ENCODE data around the gene ERICH6B. TPM values are rescaled to one million over a fixed set of nuclear protein-coding genes. Genes with fewer than 3 reads are reported as not detected.

ERICH6B gene
- total RNA-seq, 1 donor from 2014 or later, result not detected

DNA sequence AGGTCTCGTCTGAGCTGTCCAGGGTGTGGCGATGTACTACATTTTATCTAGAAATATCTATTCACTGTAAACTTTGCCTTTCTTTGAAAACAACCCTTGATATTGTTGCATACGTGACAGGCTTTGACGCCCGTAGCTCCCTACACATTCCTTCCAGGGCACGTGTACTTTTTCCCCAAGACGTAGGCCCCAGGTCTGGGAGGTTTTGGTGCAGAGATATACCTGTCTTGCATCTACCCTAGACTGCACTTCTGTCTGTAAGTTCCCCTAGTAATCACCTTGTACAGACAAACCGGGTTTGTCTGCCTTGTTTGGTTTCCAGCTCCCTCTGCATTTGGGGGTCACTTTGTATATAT lies 69.2 kb downstream of the ERICH6B start:
- TF ChIP-seq, protein P1, sequence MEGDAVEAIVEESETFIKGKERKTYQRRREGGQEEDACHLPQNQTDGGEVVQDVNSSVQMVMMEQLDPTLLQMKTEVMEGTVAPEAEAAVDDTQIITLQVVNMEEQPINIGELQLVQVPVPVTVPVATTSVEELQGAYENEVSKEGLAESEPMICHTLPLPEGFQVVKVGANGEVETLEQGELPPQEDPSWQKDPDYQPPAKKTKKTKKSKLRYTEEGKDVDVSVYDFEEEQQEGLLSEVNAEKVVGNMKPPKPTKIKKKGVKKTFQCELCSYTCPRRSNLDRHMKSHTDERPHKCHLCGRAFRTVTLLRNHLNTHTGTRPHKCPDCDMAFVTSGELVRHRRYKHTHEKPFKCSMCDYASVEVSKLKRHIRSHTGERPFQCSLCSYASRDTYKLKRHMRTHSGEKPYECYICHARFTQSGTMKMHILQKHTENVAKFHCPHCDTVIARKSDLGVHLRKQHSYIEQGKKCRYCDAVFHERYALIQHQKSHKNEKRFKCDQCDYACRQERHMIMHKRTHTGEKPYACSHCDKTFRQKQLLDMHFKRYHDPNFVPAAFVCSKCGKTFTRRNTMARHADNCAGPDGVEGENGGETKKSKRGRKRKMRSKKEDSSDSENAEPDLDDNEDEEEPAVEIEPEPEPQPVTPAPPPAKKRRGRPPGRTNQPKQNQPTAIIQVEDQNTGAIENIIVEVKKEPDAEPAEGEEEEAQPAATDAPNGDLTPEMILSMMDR (IDR thresholded peaks at IDR 0.05), result no peak
- no peak for ATAC-seq
- no peak overlapping the region for H3K27ac ChIP-seq

DNA sequence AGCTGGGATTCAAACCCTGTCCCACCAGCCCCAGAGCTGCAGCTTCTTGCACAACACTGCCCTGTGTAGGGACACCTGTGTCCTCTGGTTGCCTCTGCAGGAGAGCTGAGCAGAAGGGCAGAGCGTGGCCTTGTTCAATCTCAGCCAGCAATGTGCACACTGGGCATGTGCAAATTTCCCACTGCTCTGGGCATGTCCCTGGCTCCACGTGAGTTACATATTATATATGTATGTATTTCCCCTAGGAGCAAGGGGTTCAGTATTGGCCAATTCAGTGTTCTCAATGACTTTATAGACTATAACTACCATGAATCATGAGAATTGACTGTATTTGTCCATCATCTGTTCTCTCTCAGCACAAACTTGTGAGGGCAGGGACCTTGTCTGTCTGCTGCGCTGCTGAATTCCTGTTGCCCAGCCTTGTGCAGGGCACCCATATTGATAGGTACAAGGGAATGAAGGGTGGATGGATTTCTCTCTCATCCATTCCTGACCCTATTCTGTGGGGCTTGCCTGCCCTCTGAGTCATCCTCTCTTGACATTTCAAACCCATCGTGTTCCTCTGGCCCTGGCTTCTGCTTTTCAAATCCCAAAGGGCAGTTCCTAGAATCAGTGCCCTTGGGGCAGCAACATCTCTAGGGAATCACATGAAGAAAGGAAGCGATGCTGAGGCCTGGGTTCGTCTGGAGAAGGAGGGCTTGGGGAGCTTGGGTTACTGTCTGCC lies 69.7 kb downstream of the ERICH6B start:
- H3K4me1 ChIP-seq, result no peaks in the 10 kb centered on the region
- no peak overlapping the region for H3K4me3 ChIP-seq
- no peaks in the 10 kb centered on the region for H3K36me3 ChIP-seq
- H3K27me3 ChIP-seq, result no peaks in the 10 kb centered on the region
- no peaks in the 10 kb centered on the region for H3K9me3 ChIP-seq
- ATAC-seq (no peak), DNase-seq (no peak)
- no peak overlapping the region for H3K27ac ChIP-seq
- intact Hi-C loops (cut with DNase I), result no loop called here
- TF ChIP-seq, protein P1 (IDR thresholded peaks at IDR 0.05), result no peak

More for the DNA sequence above, 69.2 kb downstream of the ERICH6B start:
- DNase-seq, result no peak
- no peaks in the 10 kb centered on the region for H3K4me1 ChIP-seq
- H3K4me3 ChIP-seq, result no peak overlapping the region
- H3K27me3 ChIP-seq, result no peaks in the 10 kb centered on the region
- no peaks in the 10 kb centered on the region for H3K9me3 ChIP-seq
- intact Hi-C loops (cut with DNase I), result no loop called here
- no peaks in the 10 kb centered on the region for H3K36me3 ChIP-seq

GRCh38 chr13:45544520-45544919 lies 71.0 kb downstream of the ERICH6B start:
- H3K27ac ChIP-seq, result no peak overlapping the region
- no peak for DNase-seq
- H3K9me3 ChIP-seq, result no peaks in the 10 kb centered on the region
- no peak overlapping the region for H3K4me3 ChIP-seq
- H3K36me3 ChIP-seq, result no peaks in the 10 kb centered on the region
- TF ChIP-seq, protein P1 (IDR thresholded peaks at IDR 0.05), result no peak
- H3K27me3 ChIP-seq, result no peaks in the 10 kb centered on the region
- peak; percentile 46 for ATAC-seq
- no peaks in the 10 kb centered on the region for H3K4me1 ChIP-seq
- intact Hi-C loops (cut with DNase I), result no loop called here

GRCh38 chr13:45542878-45543277 lies 72.7 kb downstream of the ERICH6B start:
- Histone ChIP-seq H3K36me3 (no peaks in the 10 kb centered on the region), H3K4me3 (no peak overlapping the region), H3K4me1 (no peaks in the 10 kb centered on the region), H3K27me3 (no peaks in the 10 kb centered on the region), H3K9me3 (no peaks in the 10 kb centered on the region), H3K27ac (no peak overlapping the region)
- ATAC-seq (no peak), DNase-seq (no peak)
- TF ChIP-seq, protein P1 (IDR thresholded peaks at IDR 0.05), result no peak
- intact Hi-C loops (cut with DNase I), result no loop called here

DNA sequence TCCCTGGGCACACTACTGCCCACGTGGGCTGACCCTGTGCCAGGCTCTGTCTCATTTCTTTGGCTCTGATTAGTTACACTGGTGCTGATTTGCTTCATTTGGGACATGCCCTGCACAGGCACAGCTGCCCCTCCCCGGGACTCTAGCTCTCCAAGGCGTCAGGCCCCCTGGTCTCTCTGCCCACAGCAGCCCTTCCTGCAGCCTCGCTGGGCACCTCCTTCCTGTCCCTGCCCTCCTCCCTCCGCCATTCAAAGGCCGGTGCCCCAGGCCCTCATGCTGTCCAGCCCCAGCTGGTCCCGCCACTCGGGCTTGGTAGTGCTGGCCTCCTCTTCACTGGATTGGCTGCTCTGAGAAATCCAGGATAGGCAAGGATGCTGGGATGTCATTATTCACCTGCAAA lies 73.1 kb downstream of the ERICH6B start:
- DNase-seq (no peak), ATAC-seq (no peak)
- Histone ChIP-seq H3K27me3 (no peaks in the 10 kb centered on the region), H3K36me3 (no peaks in the 10 kb centered on the region), H3K9me3 (no peaks in the 10 kb centered on the region), H3K27ac (no peak overlapping the region), H3K4me3 (no peak overlapping the region), H3K4me1 (no peaks in the 10 kb centered on the region)
- intact Hi-C loops (cut with DNase I), result no loop called here
- TF ChIP-seq, protein P1 (IDR thresholded peaks at IDR 0.05), result no peak

DNA sequence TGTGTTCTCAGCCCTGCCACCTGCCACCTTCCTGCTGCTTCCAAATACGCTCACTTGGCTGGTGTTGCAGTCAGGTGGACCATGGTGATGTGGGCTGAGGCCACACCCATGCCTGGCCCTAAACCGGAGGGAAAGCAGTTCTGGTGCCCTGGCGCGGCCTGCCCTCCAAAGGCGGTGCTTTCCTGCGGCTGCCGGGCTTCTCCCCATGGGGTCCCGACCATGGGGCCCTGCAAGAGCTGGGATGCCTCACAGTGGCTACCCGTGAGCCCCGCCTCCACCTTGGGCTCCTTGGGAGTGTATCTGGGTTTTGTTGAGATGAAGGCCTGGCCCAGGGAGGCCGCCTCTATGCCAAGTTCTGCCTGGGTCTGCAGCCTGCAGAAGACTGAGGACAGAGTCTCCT lies 73.7 kb downstream of the ERICH6B start:
- no peaks in the 10 kb centered on the region for H3K36me3 ChIP-seq
- no peak for ATAC-seq
- no peaks in the 10 kb centered on the region for H3K27me3 ChIP-seq
- TF ChIP-seq, protein P1 (IDR thresholded peaks at IDR 0.05), result no peak
- DNase-seq, result no peak
- H3K27ac ChIP-seq, result no peak overlapping the region
- no peaks in the 10 kb centered on the region for H3K9me3 ChIP-seq
- no peaks in the 10 kb centered on the region for H3K4me1 ChIP-seq
- intact Hi-C loops (cut with DNase I), result no loop called here
- no peak overlapping the region for H3K4me3 ChIP-seq

Measured in upper lobe of right lung (tissue), 1 donor.